ENCODE data around the gene WASF3.

DNA sequence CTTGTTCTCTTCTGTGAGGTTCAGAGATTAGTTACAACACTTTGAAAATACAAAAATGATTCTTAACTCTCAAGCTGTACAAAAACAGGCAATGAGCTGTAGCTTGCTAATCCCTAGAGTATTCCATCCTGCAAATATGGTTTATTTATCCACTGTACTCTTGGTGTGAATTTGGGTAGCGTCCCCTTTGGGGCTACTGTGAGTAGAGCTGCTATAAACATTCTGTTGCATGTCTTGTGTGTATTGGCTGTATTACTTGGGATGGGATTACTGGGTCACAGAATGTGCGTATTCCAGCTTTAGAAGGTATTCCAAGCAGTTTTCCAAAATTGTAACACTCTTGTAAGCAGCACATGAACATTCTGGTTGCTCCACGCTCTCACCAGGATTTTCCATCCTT is 169.6 kb downstream of the WASF3 start:
- TF ChIP-seq, protein P1, sequence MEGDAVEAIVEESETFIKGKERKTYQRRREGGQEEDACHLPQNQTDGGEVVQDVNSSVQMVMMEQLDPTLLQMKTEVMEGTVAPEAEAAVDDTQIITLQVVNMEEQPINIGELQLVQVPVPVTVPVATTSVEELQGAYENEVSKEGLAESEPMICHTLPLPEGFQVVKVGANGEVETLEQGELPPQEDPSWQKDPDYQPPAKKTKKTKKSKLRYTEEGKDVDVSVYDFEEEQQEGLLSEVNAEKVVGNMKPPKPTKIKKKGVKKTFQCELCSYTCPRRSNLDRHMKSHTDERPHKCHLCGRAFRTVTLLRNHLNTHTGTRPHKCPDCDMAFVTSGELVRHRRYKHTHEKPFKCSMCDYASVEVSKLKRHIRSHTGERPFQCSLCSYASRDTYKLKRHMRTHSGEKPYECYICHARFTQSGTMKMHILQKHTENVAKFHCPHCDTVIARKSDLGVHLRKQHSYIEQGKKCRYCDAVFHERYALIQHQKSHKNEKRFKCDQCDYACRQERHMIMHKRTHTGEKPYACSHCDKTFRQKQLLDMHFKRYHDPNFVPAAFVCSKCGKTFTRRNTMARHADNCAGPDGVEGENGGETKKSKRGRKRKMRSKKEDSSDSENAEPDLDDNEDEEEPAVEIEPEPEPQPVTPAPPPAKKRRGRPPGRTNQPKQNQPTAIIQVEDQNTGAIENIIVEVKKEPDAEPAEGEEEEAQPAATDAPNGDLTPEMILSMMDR (conservative IDR thresholded peaks at IDR 0.05): no peak
- no peak for TF ChIP-seq EZH2 (IDR thresholded peaks at IDR 0.05; ENCODE audit: low read depth)
